ENCODE measurements around the gene CDH23. TPM values are rescaled to one million over a fixed set of nuclear protein-coding genes. Genes with fewer than 3 reads are reported as not detected.

Gene CDH23
- total RNA-seq, 1 donor from 2014 or later = 9.4 TPM

GRCh38 chr10:71704816-71705215 is 308.1 kb downstream of the CDH23 start:
- no peak for DNase-seq (ENCODE audit: extremely low spot score, unreplicated experiment)
- TF ChIP-seq CTCF (conservative IDR thresholded peaks at IDR 0.05) = no peak
- no peaks in the 10 kb centered on the region for H3K4me1 Mint-ChIP-seq (ENCODE audit: unreplicated experiment)
- H3K36me3 Mint-ChIP-seq = no peaks in the 10 kb centered on the region
- no peak overlapping the region for H3K27ac Mint-ChIP-seq
- H3K27me3 Mint-ChIP-seq = no peaks in the 10 kb centered on the region
- no peak overlapping the region for H3K4me3 Mint-ChIP-seq
- no peaks in the 10 kb centered on the region for H3K9me3 Mint-ChIP-seq

DNA sequence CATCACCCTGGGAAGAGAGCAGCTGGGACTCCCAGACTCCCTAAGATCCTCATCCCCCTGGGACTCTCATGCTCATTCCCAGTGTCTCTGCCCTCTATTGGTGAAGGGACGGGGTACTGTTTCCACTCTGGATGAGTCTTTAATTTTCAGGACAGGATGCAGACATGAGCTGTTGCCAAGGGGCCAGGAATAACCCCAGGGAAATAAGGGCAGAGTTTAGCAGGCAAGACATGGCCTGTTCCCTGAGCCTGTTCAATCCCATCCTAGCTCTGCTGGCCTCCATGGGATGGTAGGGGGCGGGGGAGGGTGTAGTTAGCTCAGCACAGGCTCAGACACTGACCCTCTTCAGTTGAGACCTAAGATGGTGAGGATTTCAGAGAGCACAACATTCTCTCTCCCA is 308.9 kb downstream of the CDH23 start:
- Mint-ChIP-seq H3K4me3 (no peak overlapping the region), H3K9me3 (no peaks in the 10 kb centered on the region), H3K27ac (no peak overlapping the region), H3K36me3 (no peaks in the 10 kb centered on the region), H3K27me3 (no peaks in the 10 kb centered on the region), H3K4me1 (ENCODE audit: unreplicated experiment) (no peaks in the 10 kb centered on the region)
- no peak for TF ChIP-seq CTCF (conservative IDR thresholded peaks at IDR 0.05)
- DNase-seq (ENCODE audit: extremely low spot score, unreplicated experiment) = no peak

DNA sequence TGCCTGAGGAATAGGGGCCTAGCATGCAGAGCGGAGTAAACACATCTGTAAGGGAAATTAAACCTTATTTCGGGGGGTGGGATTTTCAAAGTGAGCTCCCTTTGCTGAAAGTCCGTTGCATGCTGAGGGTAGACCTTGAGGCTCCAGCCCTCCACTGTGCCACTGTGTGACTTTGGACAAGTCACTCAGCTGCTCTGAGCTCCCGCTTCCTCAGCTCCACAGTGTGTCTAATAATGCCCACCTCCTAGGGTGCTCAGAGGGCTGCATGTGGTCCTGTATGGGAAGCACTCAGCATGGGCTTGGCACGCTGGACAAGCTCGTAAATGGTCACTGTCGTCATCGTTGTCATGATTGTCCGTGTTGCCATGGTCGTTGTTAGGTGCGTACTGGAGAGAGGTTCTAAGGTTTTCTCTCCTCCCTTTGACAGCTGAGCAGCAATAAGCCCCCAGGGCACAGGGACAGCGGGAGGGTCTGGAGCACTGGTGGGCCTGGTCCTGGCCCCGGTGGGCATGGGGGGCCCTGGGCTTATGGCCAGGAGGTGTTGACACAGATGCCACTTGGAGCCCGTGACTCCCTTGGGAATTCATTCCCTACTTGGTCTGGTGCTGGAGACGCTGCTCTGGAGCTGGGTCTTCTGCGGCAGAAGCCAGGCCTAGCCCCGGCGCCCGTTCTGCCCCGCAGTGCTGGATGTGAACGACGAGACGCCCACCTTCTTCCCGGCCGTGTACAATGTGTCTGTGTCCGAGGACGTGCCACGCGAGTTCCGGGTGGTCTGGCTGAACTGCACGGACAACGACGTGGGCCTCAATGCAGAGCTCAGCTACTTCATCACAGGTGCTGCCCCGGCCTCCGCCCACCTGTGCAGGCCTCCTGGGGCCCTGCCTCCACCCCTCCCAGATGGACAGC is 309.7 kb downstream of the CDH23 start:
- no peak for DNase-seq (ENCODE audit: extremely low spot score, unreplicated experiment)
- TF ChIP-seq CTCF (conservative IDR thresholded peaks at IDR 0.05) = no peak
- H3K36me3 Mint-ChIP-seq = no peaks in the 10 kb centered on the region
- no peak overlapping the region for H3K4me3 Mint-ChIP-seq
- no peaks in the 10 kb centered on the region for H3K4me1 Mint-ChIP-seq (ENCODE audit: unreplicated experiment)
- no peak overlapping the region for H3K27ac Mint-ChIP-seq
- H3K27me3 Mint-ChIP-seq = no peaks in the 10 kb centered on the region
- H3K9me3 Mint-ChIP-seq = no peaks in the 10 kb centered on the region

DNA sequence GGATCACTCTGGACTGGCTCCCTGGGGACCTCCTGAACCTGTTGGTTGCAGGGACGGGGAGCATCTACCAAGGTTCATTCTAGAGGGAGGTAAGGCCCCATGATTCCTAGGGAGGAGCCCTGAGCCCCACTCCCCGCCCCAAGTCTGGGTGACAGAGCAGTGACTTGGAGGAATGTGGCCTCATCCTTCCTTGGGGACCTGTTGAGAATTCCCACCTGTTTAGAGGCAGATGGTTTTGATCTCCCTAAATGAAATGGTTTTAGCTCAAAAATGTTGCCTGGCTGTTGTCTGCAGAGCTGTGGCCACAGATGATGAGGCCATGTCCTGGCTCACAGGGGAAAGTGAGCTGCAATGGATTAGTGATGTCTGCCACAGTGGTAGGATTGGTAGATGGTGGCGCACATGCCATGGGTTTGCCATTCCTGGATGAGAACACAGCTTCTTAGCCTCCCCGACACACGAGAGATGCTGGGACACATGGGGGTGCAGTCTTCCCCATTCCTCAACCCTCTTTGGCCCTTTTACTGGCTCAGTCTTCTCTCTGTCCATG is 310.6 kb downstream of the CDH23 start:
- Mint-ChIP-seq H3K9me3 (no peaks in the 10 kb centered on the region), H3K27ac (no peak overlapping the region), H3K4me1 (ENCODE audit: unreplicated experiment) (peaks cover 5% of the 10 kb centered on the region), H3K36me3 (no peaks in the 10 kb centered on the region), H3K4me3 (no peak overlapping the region), H3K27me3 (no peaks in the 10 kb centered on the region)
- TF ChIP-seq CTCF (conservative IDR thresholded peaks at IDR 0.05) = no peak
- DNase-seq (ENCODE audit: extremely low spot score, unreplicated experiment) = no peak

DNA sequence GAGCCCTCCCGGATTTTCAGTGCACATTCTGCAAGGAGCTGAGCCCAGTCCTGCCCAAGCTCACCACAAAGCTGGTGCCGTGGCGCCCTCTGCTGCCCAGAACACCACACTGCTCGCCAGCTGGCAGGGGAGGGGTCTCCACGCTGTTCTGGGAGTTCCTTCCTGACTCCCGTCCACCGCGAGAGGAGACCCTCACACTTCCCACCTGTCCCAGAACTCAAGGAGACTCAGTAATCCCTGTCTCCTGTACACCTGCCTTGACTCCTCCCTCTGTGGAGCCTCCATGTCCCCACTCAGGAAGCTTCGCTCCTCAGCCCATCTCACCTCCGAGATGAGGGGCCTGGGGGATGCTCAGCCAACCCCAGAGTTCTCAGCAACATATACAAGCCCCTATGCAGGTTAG is 311.6 kb downstream of the CDH23 start:
- H3K9me3 Mint-ChIP-seq = no peaks in the 10 kb centered on the region
- H3K4me3 Mint-ChIP-seq = no peak overlapping the region
- H3K36me3 Mint-ChIP-seq = no peaks in the 10 kb centered on the region
- no peak overlapping the region for H3K27ac Mint-ChIP-seq
- peak; percentile 96 for TF ChIP-seq CTCF (conservative IDR thresholded peaks at IDR 0.05)
- H3K27me3 Mint-ChIP-seq = no peaks in the 10 kb centered on the region
- H3K4me1 Mint-ChIP-seq (ENCODE audit: unreplicated experiment) = peaks cover 5% of the 10 kb centered on the region
- DNase-seq (ENCODE audit: extremely low spot score, unreplicated experiment) = peak; percentile 84
